H1 (cell line): ENCODE results near the gene RAB11B.

Experiments used
- CEBPB ChIP-seq: IDR thresholded peaks from 2 replicates; pipeline ENCODE4 v1.6.1; 2012; ENCODE audit warnings: low read depth, low read length
- EGR1 ChIP-seq: IDR thresholded peaks from 2 replicates; pipeline ENCODE4 v1.6.1; 2011; ENCODE audit warnings: low read depth, low read length, borderline replicate concordance
- EZH2 ChIP-seq: fragments of 200-600 bp; sonication (generic); IDR thresholded peaks from 2 replicates; pipeline ENCODE4 v1.7.1; 2012; ENCODE audit warnings: low read depth, mild to moderate bottlenecking, moderate library complexity, low read length, inconsistent platforms; ENCODE audit not compliant: severe bottlenecking
- FOSL1 ChIP-seq: IDR thresholded peaks from 2 replicates; pipeline ENCODE4 v1.6.1; 2011; ENCODE audit warnings: mild to moderate bottlenecking, low read depth, low read length, moderate library complexity; ENCODE audit not compliant: insufficient read depth
- POLR2A ChIP-seq, 2 experiments: IDR thresholded peaks; 1 replicate in 1 of 2; 2 replicates in 1 of 2; pipeline ENCODE4 v1.6.1; 2011; ENCODE audit warnings: low read depth in 2 of 2, low read length in 2 of 2, mild to moderate bottlenecking in 2 of 2; ENCODE audit errors: control extremely low read depth in 1 of 2
- RAD21 ChIP-seq, 2 experiments: IDR thresholded peaks in 1 of 2; conservative IDR thresholded peaks in 1 of 2; 2 replicates each; pipeline ENCODE4 v1.6.1; 2011; ENCODE audit warnings: low read depth in 2 of 2, low read length in 2 of 2, improper control_type of control experiment in 1 of 2, inconsistent platforms in 1 of 2, mild to moderate bottlenecking in 1 of 2, moderate library complexity in 1 of 2
- SIX5 ChIP-seq: IDR thresholded peaks from 2 replicates; pipeline ENCODE4 v1.6.1; 2011; ENCODE audit warnings: mild to moderate bottlenecking, low read depth, low read length
- TF ChIP-seq, protein P1 (sequence below), 3 experiments: IDR thresholded peaks; 1 replicate in 2 of 3; 2 replicates in 1 of 3; pipeline versions ENCODE4 v1.5.1 to v1.6.1; 2011; ENCODE audit warnings: low read length in 3 of 3, mild to moderate bottlenecking in 3 of 3, inconsistent platforms in 2 of 3, low read depth in 1 of 3, moderate library complexity in 1 of 3; ENCODE audit not compliant: insufficient read depth in 1 of 3; ENCODE audit errors: control extremely low read depth in 1 of 3

DNA sequence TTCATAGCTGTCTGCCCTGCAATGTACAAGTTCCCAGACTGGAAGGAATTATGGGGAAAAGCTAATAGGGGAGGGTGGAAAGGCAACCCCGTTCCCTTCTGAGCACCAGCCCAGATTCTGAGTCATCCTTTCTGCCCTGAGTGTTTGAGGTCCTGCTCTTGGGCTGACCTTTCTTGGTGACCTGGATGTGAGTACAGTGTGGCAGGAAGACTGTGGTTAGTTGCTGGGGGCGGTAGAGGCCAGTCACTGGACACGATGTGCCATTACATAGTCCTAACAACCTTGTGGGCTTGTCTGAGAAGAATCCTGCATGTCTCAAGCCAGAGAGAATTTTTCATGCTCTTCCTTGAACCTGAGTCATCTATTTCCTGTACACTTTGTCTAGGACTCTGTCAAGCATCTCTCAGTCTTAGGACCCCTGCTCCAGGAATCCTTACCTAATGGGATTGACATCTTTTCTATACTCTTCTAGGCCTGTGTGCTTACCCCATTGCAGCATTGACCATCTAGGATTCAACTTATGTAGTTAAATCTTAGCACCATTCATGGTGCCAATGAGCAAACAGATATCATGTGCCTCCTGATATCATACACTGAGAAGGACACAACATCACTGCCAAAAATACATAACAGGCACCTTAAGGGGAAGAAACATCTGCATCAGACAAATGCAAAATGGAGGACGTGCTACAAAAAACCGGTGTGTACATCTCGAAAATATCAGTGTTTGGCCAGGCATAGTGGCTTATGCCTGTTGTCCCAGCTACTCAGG is 34.3 kb upstream of the RAB11B start:
- no peak for TF ChIP-seq SIX5
- no peak for TF ChIP-seq FOSL1
- TF ChIP-seq, protein P1, sequence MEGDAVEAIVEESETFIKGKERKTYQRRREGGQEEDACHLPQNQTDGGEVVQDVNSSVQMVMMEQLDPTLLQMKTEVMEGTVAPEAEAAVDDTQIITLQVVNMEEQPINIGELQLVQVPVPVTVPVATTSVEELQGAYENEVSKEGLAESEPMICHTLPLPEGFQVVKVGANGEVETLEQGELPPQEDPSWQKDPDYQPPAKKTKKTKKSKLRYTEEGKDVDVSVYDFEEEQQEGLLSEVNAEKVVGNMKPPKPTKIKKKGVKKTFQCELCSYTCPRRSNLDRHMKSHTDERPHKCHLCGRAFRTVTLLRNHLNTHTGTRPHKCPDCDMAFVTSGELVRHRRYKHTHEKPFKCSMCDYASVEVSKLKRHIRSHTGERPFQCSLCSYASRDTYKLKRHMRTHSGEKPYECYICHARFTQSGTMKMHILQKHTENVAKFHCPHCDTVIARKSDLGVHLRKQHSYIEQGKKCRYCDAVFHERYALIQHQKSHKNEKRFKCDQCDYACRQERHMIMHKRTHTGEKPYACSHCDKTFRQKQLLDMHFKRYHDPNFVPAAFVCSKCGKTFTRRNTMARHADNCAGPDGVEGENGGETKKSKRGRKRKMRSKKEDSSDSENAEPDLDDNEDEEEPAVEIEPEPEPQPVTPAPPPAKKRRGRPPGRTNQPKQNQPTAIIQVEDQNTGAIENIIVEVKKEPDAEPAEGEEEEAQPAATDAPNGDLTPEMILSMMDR (IDR thresholded peaks at IDR 0.05; ENCODE audit: control extremely low read depth in 1 of 3, insufficient read depth in 1 of 3, low read depth in 1 of 3, low read length in 3 of 3), result no peak
- TF ChIP-seq CEBPB, result no peak
- TF ChIP-seq POLR2A (IDR thresholded peaks at IDR 0.05; ENCODE audit: control extremely low read depth in 1 of 2, low read depth in 2 of 2, low read length in 2 of 2), result no peak
- no peak for TF ChIP-seq EGR1
- TF ChIP-seq RAD21 (IDR thresholded peaks at IDR 0.05 in 1 of 2, conservative IDR thresholded peaks at IDR 0.05 in 1 of 2; ENCODE audit: low read depth in 2 of 2, low read length in 2 of 2), result no peak
- no peak for TF ChIP-seq EZH2
